Inferior parietal cortex (tissue), 1 donor: ENCODE results near the gene CDC5L.

Experiments
- DNase-seq: peaks from one replicate; pipeline ENCODE4 v3.0.0-alpha.2; 2016; ENCODE audit errors: extremely low spot score

The CDC5L gene

GRCh38 chr6:44452725-44453124, 65.2 kb downstream of the CDC5L start:
- no peak for DNase-seq

GRCh38 chr6:44453146-44453545, 65.6 kb downstream of the CDC5L start:
- no peak for DNase-seq

GRCh38 chr6:44454198-44454597, 66.7 kb downstream of the CDC5L start:
- no peak for DNase-seq

- DNase-seq: peak; percentile 53
Observed at GRCh38 chr6:44456070-44456965, 68.8 kb downstream of the CDC5L start.

- no peak for DNase-seq
Observed at GRCh38 chr6:44456966-44457292, 69.4 kb downstream of the CDC5L start.

- DNase-seq: no peak
Observed at GRCh38 chr6:44457596-44457995, 70.1 kb downstream of the CDC5L start.

GRCh38 chr6:44458551-44458950, 71.0 kb downstream of the CDC5L start:
- no peak for DNase-seq

GRCh38 chr6:44462335-44462734, 74.8 kb downstream of the CDC5L start:
- DNase-seq: no peak

- no peak for DNase-seq
Observed at GRCh38 chr6:44462797-44463727, 75.6 kb downstream of the CDC5L start.

- no peak for DNase-seq
Observed at GRCh38 chr6:44463728-44464450, 76.4 kb downstream of the CDC5L start.

- DNase-seq: no peak
Observed at GRCh38 chr6:44464527-44465310, 77.2 kb downstream of the CDC5L start.

- DNase-seq: no peak
Observed at GRCh38 chr6:44466955-44467354, 79.4 kb downstream of the CDC5L start.

GRCh38 chr6:44468835-44469234, 81.3 kb downstream of the CDC5L start:
- no peak for DNase-seq

GRCh38 chr6:44470115-44470464, 82.6 kb downstream of the CDC5L start:
- no peak for DNase-seq

- DNase-seq: no peak
Observed at GRCh38 chr6:44470746-44471145, 83.2 kb downstream of the CDC5L start.

- DNase-seq: no peak
Observed at GRCh38 chr6:44471271-44471981, 83.9 kb downstream of the CDC5L start.

GRCh38 chr6:44472250-44472945, 84.9 kb downstream of the CDC5L start:
- no peak for DNase-seq

GRCh38 chr6:44473393-44474189, 86.1 kb downstream of the CDC5L start:
- DNase-seq: no peak

- DNase-seq: no peak
Observed at GRCh38 chr6:44474190-44474631, 86.7 kb downstream of the CDC5L start.
